ENCODE data around the gene CXCL16. TPM values are rescaled to one million over a fixed set of nuclear protein-coding genes. Genes with fewer than 3 reads are reported as not detected.

The CXCL16 gene
- polyA plus RNA-seq, 2 of the 4 experiments (the other 2 are of a cell fraction): 10.1 to 13.8 TPM

DNA sequence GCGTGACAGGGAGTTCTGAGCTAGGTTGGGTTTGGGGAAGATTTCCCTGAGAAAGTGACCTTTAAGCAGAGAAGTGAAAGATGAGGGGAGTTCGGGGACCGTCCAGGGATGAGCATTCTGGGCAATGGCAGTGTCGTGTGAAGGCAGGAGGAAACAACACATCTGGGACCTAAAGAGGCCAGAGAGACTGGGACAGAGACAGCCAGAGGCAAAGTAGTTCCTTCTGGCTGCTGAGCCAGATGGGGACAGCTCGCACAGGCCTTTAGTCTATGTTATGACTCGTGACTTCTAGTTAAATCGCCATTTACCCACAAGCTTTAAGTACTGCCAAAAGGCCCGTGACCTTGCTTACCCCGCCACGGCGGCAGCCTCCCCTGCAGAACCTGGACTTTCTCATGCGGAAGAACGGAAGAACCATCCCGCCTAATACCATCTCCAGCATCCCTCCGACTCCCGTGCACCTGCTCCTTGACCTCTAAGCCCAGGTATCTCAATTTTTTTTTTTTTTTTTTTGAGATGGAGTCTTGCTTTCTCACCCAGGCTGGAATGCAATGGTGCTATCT, 17.0 kb downstream of the CXCL16 start:
- DNase-seq (ENCODE audit: low read depth in 1 of 2, low spot score in 1 of 2): no peak
- CTCF ChIA-PET: interaction anchor here (1.0 to 8.9 kb wide), 5 partner anchors 8 to 96 kb away, joined by 3 to 57 read pairs (median 33); partner anchors contain the start of genes ARRB2, GLTPD2, MED11 and PELP1
- TF ChIP-seq NFE2L2 (conservative IDR thresholded peaks at IDR 0.05; ENCODE audit: low read length) (no peak), HOXA7 (CRISPR knock-in tag; IDR thresholded peaks at IDR 0.05) (no peak), RNF2 (IDR thresholded peaks at IDR 0.05; ENCODE audit: borderline replicate concordance, low read depth) (no peak), CBX2 (IDR thresholded peaks at IDR 0.05; ENCODE audit: borderline replicate concordance, low read depth) (no peak), RCOR1 (IDR thresholded peaks at IDR 0.05; ENCODE audit: low read depth, low read length) (no peak), RAD21 (conservative IDR thresholded peaks at IDR 0.05 in 1 of 2, IDR thresholded peaks at IDR 0.05 in 1 of 2) (no peak)
- TF ChIP-seq, protein P1, sequence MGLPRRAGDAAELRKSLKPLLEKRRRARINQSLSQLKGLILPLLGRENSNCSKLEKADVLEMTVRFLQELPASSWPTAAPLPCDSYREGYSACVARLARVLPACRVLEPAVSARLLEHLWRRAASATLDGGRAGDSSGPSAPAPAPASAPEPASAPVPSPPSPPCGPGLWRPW (IDR thresholded peaks at IDR 0.05): no peak
- POLR2A ChIA-PET: interaction anchor here (2.6 to 3.6 kb wide), 2 partner anchors 8 to 67 kb away, joined by 17 to 25 read pairs; partner anchors contain the start of gene MED11
- peak overlapping the region; percentile 85 to 90 for H3K27ac ChIP-seq
- peak; percentile 77 for FAIRE-seq
- 88% methylated on average over 16 of the region's 16 CpGs for WGBS (ENCODE audit: missing lambda C conversion rate)
- no peak for ATAC-seq
- H3K9me3 ChIP-seq: no peaks in the 10 kb centered on the region
- H3K4me2 ChIP-seq: peak overlapping the region; percentile 87; the same call in 2 of the 3 replicates
- H3K4me3 ChIP-seq: no peak overlapping the region
- H3K4me1 ChIP-seq: peaks cover 57% of the 10 kb centered on the region

- FAIRE-seq (peak; percentile 100), ATAC-seq (peak; percentile 72 to 75), DNase-seq (ENCODE audit: low read depth in 1 of 2, low spot score in 1 of 2) (peak; percentile 85 to 95)
- ChIA-PET CTCF (interaction anchor here (0.6 to 8.9 kb wide), 15 partner anchors 10 to 206 kb away, joined by 3 to 57 read pairs (median 4); partner anchors contain the start of genes ARRB2, CHRNE, GLTPD2 and MED11), POLR2A (interaction anchor here (0.5 to 3.6 kb wide), 8 partner anchors 10 to 246 kb away, joined by 3 to 25 read pairs (median 6); partner anchors contain the start of genes ARRB2, MED11, PELP1 and PSMB6)
- WGBS (ENCODE audit: missing lambda C conversion rate): 12% methylated on average over 20 of the region's 20 CpGs
- Histone ChIP-seq H3K4me3 (peak overlapping the region; percentile 26), H3K27ac (peak overlapping the region; percentile 85 to 90), H3K4me1 (peaks cover 56% of the 10 kb centered on the region), H3K4me2 (peak overlapping the region; percentile 87), H3K9me3 (no peaks in the 10 kb centered on the region)
- TF ChIP-seq GATA3 (IDR thresholded peaks at IDR 0.05; ENCODE audit: borderline replicate concordance): peak; percentile 95
- TF ChIP-seq ZC3H11A (IDR thresholded peaks at IDR 0.05): no peak
- TF ChIP-seq HOXB13 (CRISPR knock-in tag; IDR thresholded peaks at IDR 0.05; ENCODE audit: low read depth): peak; percentile 75
- peak; percentile 89 for TF ChIP-seq ESRRA (IDR thresholded peaks at IDR 0.05; ENCODE audit: borderline replicate concordance, low read length)
- TF ChIP-seq, protein P2, sequence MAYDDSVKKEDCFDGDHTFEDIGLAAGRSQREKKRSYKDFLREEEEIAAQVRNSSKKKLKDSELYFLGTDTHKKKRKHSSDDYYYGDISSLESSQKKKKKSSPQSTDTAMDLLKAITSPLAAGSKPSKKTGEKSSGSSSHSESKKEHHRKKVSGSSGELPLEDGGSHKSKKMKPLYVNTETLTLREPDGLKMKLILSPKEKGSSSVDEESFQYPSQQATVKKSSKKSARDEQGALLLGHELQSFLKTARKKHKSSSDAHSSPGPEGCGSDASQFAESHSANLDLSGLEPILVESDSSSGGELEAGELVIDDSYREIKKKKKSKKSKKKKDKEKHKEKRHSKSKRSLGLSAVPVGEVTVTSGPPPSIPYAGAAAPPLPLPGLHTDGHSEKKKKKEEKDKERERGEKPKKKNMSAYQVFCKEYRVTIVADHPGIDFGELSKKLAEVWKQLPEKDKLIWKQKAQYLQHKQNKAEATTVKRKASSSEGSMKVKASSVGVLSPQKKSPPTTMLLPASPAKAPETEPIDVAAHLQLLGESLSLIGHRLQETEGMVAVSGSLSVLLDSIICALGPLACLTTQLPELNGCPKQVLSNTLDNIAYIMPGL (CRISPR knock-in tag; IDR thresholded peaks at IDR 0.05; ENCODE audit: borderline replicate concordance): no peak
- no peak for TF ChIP-seq TP53 (CRISPR knock-in tag; IDR thresholded peaks at IDR 0.05)
- 0 out of 2 replicates have a peak, but pooled peaks have one; percentile 78 for TF ChIP-seq TFCP2L1 (CRISPR knock-in tag; IDR thresholded peaks at IDR 0.05)
- TF ChIP-seq EP300 (IDR thresholded peaks at IDR 0.05): peak; percentile 73 to 84; a peak in 3 of 5 replicates
- TF ChIP-seq RCOR1 (IDR thresholded peaks at IDR 0.05; ENCODE audit: low read depth, low read length): no peak
- TF ChIP-seq EHF (CRISPR knock-in tag; IDR thresholded peaks at IDR 0.05): peak; percentile 76; the same call in 1 of the 2 replicates
- no peak for TF ChIP-seq POLR2A (IDR thresholded peaks at IDR 0.05; ENCODE audit: low read length)
- no peak for TF ChIP-seq CHD2 (IDR thresholded peaks at IDR 0.05; ENCODE audit: low read length, partially characterized antibody)
- TF ChIP-seq, protein P3, sequence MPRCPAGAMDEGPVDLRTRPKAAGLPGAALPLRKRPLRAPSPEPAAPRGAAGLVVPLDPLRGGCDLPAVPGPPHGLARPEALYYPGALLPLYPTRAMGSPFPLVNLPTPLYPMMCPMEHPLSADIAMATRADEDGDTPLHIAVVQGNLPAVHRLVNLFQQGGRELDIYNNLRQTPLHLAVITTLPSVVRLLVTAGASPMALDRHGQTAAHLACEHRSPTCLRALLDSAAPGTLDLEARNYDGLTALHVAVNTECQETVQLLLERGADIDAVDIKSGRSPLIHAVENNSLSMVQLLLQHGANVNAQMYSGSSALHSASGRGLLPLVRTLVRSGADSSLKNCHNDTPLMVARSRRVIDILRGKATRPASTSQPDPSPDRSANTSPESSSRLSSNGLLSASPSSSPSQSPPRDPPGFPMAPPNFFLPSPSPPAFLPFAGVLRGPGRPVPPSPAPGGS (IDR thresholded peaks at IDR 0.05): peak; percentile 69; the same call in 1 of the 3 replicates
- no peak for TF ChIP-seq HEYL (CRISPR knock-in tag; IDR thresholded peaks at IDR 0.05)
- TF ChIP-seq SMC3 (IDR thresholded peaks at IDR 0.05): peak; percentile 33; the same call in 1 of the 3 replicates
- TF ChIP-seq, protein P1 (IDR thresholded peaks at IDR 0.05): no peak
- TF ChIP-seq RFX5 (IDR thresholded peaks at IDR 0.05): no peak
- no peak for TF ChIP-seq ELK1 (IDR thresholded peaks at IDR 0.05; ENCODE audit: low read depth, low read length)
- no peak; the same call in 1 of the 2 replicates for TF ChIP-seq POLR2AphosphoS2 (conservative IDR thresholded peaks at IDR 0.05; ENCODE audit: low read length)
- no peak for TF ChIP-seq SREBF2 (IDR thresholded peaks at IDR 0.05)
- TF ChIP-seq JUN (IDR thresholded peaks at IDR 0.05): peak; percentile 97
- TF ChIP-seq ZNF302 (CRISPR knock-in tag; IDR thresholded peaks at IDR 0.05): 0 out of 2 replicates have a peak, but pooled peaks have one; percentile 27
- TF ChIP-seq PBX3 (IDR thresholded peaks at IDR 0.05): peak; percentile 57
- TF ChIP-seq RARB (CRISPR knock-in tag; IDR thresholded peaks at IDR 0.05): no peak; the same call in 1 of the 2 replicates
These were observed 18.3 kb downstream of the CXCL16 start for GRCh38 chr17:4721203-4722135.
